ENCODE data around the gene MYO10. TPM values are rescaled to one million over a fixed set of nuclear protein-coding genes. Genes with fewer than 3 reads are reported as not detected.

Gene MYO10
- total and polyA plus RNA-seq, 2 donors (not counting 3 experiments of a cell fraction or from before 2014, with no cell fraction given): 36.0 to 148 TPM

DNA sequence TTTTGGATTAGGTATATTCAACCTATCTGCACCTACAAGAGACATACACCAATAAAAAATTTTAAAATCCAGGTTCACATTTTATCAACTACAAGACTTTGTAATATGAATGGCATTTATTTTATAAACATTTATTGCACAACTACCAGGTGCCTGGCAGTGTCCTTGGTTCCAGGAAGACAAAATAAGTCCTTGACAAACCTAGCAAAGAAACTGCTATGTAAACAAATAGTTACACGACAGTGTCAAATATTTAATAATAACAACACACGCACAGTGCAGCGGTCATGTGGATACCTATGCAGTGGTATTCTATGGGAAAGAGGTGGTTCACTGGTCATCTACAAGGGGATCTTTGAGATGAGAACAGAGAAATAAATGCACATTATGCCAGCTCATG lies 120.7 kb downstream of the MYO10 start:
- FAIRE-seq (no peak), DNase-seq (ENCODE audit: low read depth, low spot score) (no peak)
- peaks cover 88% of the 10 kb centered on the region for H3K79me2 ChIP-seq (ENCODE audit: control insufficient read depth, insufficient read depth, low read length)
- no TSS peak for BruUV-seq (replicated peaks)
- no peaks in the 10 kb centered on the region for H3K27me3 ChIP-seq (ENCODE audit: control insufficient read depth in 2 of 2, insufficient read depth in 2 of 2, low read length in 2 of 2)
- intact Hi-C loops (cut with micrococcal nuclease): no loop called here
- peaks cover 6% of the 10 kb centered on the region for H4K20me1 ChIP-seq (replicated peaks; ENCODE audit: control insufficient read depth, extremely low read depth, insufficient read depth, low read length)
- TF ChIP-seq MYC (IDR thresholded peaks at IDR 0.05; ENCODE audit: low read depth, low read length): no peak
- no peak for TF ChIP-seq JUN (IDR thresholded peaks at IDR 0.05; ENCODE audit: borderline replicate concordance, insufficient read depth, insufficient read length, low read depth)
- TF ChIP-seq POLR2AphosphoS5 (IDR thresholded peaks at IDR 0.05; ENCODE audit: insufficient read depth, low read depth, low read length): no peak
- TF ChIP-seq FOS (IDR thresholded peaks at IDR 0.05; ENCODE audit: borderline replicate concordance, insufficient read depth, low read length): no peak
- TF ChIP-seq, protein P1, sequence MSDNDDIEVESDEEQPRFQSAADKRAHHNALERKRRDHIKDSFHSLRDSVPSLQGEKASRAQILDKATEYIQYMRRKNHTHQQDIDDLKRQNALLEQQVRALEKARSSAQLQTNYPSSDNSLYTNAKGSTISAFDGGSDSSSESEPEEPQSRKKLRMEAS (IDR thresholded peaks at IDR 0.05; ENCODE audit: insufficient read depth, insufficient read length): no peak
- no peak for TF ChIP-seq GATA2 (IDR thresholded peaks at IDR 0.05; ENCODE audit: insufficient read depth, insufficient read length, low read depth, low read length)
- no peak for TF ChIP-seq EZH2 (IDR thresholded peaks at IDR 0.05; ENCODE audit: borderline replicate concordance, low read depth, low read length, severe bottlenecking)
- TF ChIP-seq POLR2A (IDR thresholded peaks at IDR 0.05; ENCODE audit: low read depth, low read length): no peak
- TF ChIP-seq, protein P2, sequence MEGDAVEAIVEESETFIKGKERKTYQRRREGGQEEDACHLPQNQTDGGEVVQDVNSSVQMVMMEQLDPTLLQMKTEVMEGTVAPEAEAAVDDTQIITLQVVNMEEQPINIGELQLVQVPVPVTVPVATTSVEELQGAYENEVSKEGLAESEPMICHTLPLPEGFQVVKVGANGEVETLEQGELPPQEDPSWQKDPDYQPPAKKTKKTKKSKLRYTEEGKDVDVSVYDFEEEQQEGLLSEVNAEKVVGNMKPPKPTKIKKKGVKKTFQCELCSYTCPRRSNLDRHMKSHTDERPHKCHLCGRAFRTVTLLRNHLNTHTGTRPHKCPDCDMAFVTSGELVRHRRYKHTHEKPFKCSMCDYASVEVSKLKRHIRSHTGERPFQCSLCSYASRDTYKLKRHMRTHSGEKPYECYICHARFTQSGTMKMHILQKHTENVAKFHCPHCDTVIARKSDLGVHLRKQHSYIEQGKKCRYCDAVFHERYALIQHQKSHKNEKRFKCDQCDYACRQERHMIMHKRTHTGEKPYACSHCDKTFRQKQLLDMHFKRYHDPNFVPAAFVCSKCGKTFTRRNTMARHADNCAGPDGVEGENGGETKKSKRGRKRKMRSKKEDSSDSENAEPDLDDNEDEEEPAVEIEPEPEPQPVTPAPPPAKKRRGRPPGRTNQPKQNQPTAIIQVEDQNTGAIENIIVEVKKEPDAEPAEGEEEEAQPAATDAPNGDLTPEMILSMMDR (IDR thresholded peaks at IDR 0.05; ENCODE audit: extremely low read depth in 1 of 2, insufficient read depth in 1 of 2, low read depth in 1 of 2, low read length in 2 of 2): no peak
- no peak overlapping the region for H2AFZ ChIP-seq (ENCODE audit: low read depth, low read length)
- no peak overlapping the region for H3K9ac ChIP-seq (replicated peaks; ENCODE audit: extremely low read depth, insufficient read depth, low read length)
- no peaks in the 10 kb centered on the region for H3K9me3 ChIP-seq (replicated peaks; ENCODE audit: control insufficient read depth, insufficient read depth, low read length)
- H3K4me2 ChIP-seq (ENCODE audit: insufficient read depth, low read length): no peak overlapping the region
- H3K4me1 ChIP-seq (ENCODE audit: control insufficient read depth, extremely low read depth, insufficient read depth, low read length): peaks cover 6% of the 10 kb centered on the region
- ChIA-PET POLR2A (interaction anchor here (0.7 kb wide), 1 partner anchor 73 kb away, joined by 4 read pairs; no protein-coding TSS in a partner anchor), CTCF (interaction anchor here (2.9 kb wide), 1 partner anchor 375 kb away, joined by 11 read pairs; no protein-coding TSS in a partner anchor)
- no peak overlapping the region for H3K4me3 ChIP-seq (replicated peaks in 1 of 3; ENCODE audit: insufficient read depth in 1 of 3, low read depth in 1 of 3, low read length in 3 of 3)
- no peaks in the 10 kb centered on the region for H3K9me1 ChIP-seq (replicated peaks; ENCODE audit: control insufficient read depth, extremely low read depth, insufficient read depth, low read length)
- no peak overlapping the region for H3K27ac ChIP-seq (ENCODE audit: insufficient read depth, low read depth, low read length)
- dilution Hi-C loops (cut with MboI; ENCODE audit: extremely low pct_ligation_motif_present, low sequenced_read_pairs): no loop called here
- peaks cover 2 to 6% of the 10 kb centered on the region in 2 experiments for H3K36me3 ChIP-seq (ENCODE audit: control insufficient read depth in 2 of 2, extremely low read depth in 1 of 2, insufficient read depth in 2 of 2, low read length in 2 of 2)
